ENCODE results near the gene MYO1B.

GRCh38 chr2:191304939-191305875, 60.0 kb downstream of the MYO1B start:
- TF ChIP-seq POLR2A (IDR thresholded peaks at IDR 0.05) (no peak), POLR2AphosphoS5 (IDR thresholded peaks at IDR 0.05; ENCODE audit: insufficient read depth in 1 of 2, low read depth in 1 of 2) (peak; percentile 28 to 51), CTCF (IDR thresholded peaks at IDR 0.05) (no peak)

Data from vagina (tissue), 2 donors.